Calu3 (cell line): ENCODE measurements around the gene PRR5. TPM values are rescaled to one million over a fixed set of nuclear protein-coding genes. Genes with fewer than 3 reads are reported as not detected.

Source experiments
- BruUV-seq: library from RNA; stranded (reverse); fragments of 400-500 nt; replicated peaks from 2 replicates; lab custom pipeline; 2021; lab: Mats Ljungman, UMichigan
- CTCF ChIA-PET: fragments of 300-600 bp; sonication (Branson Sonifier 250); formaldehyde crosslinking; loops from one replicate; lab custom pipeline; 2022; ENCODE audit warnings: antibody characterized with exemption; lab: Charles Lee
- DNase-seq: peaks from one replicate; pipeline ENCODE4 v3.0.0; 2022
- H3K27ac Mint-ChIP-seq: one replicate; pipeline ENCODE4 v1.8.0; 2022; ENCODE audit warnings: mixed read lengths; ENCODE audit not compliant: unreplicated experiment
- H3K27me3 Mint-ChIP-seq: one replicate; pipeline ENCODE4 v1.8.0; 2022; ENCODE audit warnings: mixed read lengths; ENCODE audit not compliant: unreplicated experiment
- H3K36me3 Mint-ChIP-seq: one replicate; pipeline ENCODE4 v1.8.0; 2022; ENCODE audit warnings: mild to moderate bottlenecking, moderate library complexity, mixed read lengths; ENCODE audit not compliant: insufficient read depth, unreplicated experiment
- H3K4me1 Mint-ChIP-seq: one replicate; pipeline ENCODE4 v1.8.0; 2022; ENCODE audit warnings: mild to moderate bottlenecking, low read depth, mixed read lengths; ENCODE audit not compliant: unreplicated experiment
- H3K4me3 Mint-ChIP-seq: one replicate; pipeline ENCODE4 v1.8.0; 2022; ENCODE audit warnings: mild to moderate bottlenecking, low read depth, moderate library complexity, mixed read lengths; ENCODE audit not compliant: unreplicated experiment
- H3K9me3 Mint-ChIP-seq: one replicate; pipeline ENCODE4 v1.8.0; 2022; ENCODE audit warnings: low read depth, mixed read lengths; ENCODE audit not compliant: unreplicated experiment
- intact Hi-C: fragments of 100-400 bp; cut with micrococcal nuclease; formaldehyde crosslinking; loops from one replicate; pipeline ENCODE4 v1.10.0; 2022; ENCODE audit not compliant: unreplicated experiment
- total RNA-seq: library from RNA; stranded (reverse); gene quantifications from 2 replicates; pipeline ENCODE4 v1.2.3, GENCODE V29; 2022
- TF ChIP-seq, protein P1 (sequence below): fragments of 200-600 bp; IDR thresholded peaks from one replicate; pipeline ENCODE4 v1.8.0; 2022; ENCODE audit warnings: antibody characterized with exemption; ENCODE audit not compliant: unreplicated experiment

The PRR5 gene
- total RNA-seq, 1 experiment from 2014 or later, result 12.5 TPM

DNA sequence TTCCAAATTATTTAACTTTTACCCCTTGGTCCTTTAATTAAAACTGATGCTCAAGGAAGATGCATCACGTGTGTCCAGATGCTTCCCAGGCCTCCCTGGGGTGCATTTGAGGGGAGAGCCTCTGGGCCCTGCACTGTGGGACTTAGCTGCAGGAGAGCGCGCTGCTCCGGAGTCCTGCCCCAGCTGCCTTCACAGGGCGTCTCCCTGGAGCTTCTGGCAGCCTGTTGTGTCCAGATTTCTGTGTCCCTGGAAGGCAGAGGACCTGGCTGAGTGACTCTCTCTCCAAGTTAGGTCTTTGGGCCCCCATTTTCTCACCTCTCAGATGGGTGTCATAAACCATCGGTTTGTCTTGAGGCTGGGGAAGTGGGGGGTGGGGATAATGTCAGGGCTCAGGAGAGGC, 53.4 kb downstream of the PRR5 start:
- no TSS peak for BruUV-seq
- Mint-ChIP-seq H3K4me3 (peak overlapping the region; percentile 85), H3K9me3 (no peaks in the 10 kb centered on the region), H3K27me3 (no peaks in the 10 kb centered on the region), H3K4me1 (peaks cover 61% of the 10 kb centered on the region), H3K27ac (peak overlapping the region; percentile 84), H3K36me3 (peaks cover 65% of the 10 kb centered on the region)
- CTCF ChIA-PET, result no interaction called here
- DNase-seq, result no peak
- TF ChIP-seq, protein P1, sequence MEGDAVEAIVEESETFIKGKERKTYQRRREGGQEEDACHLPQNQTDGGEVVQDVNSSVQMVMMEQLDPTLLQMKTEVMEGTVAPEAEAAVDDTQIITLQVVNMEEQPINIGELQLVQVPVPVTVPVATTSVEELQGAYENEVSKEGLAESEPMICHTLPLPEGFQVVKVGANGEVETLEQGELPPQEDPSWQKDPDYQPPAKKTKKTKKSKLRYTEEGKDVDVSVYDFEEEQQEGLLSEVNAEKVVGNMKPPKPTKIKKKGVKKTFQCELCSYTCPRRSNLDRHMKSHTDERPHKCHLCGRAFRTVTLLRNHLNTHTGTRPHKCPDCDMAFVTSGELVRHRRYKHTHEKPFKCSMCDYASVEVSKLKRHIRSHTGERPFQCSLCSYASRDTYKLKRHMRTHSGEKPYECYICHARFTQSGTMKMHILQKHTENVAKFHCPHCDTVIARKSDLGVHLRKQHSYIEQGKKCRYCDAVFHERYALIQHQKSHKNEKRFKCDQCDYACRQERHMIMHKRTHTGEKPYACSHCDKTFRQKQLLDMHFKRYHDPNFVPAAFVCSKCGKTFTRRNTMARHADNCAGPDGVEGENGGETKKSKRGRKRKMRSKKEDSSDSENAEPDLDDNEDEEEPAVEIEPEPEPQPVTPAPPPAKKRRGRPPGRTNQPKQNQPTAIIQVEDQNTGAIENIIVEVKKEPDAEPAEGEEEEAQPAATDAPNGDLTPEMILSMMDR, result no peak
- intact Hi-C loops, result no loop called here

GRCh38 chr22:44755956-44756361, 54.0 kb downstream of the PRR5 start:
- peaks cover 61% of the 10 kb centered on the region for H3K4me1 Mint-ChIP-seq

GRCh38 chr22:44758344-44758973, 56.5 kb downstream of the PRR5 start:
- no peak for DNase-seq
- no TSS peak for BruUV-seq
- intact Hi-C loops, result no loop called here
- CTCF ChIA-PET, result interaction anchor here (0.8 kb wide), 1 partner anchor 45 kb away, joined by 3 read pairs; no protein-coding TSS in a partner anchor
- TF ChIP-seq, protein P1, result no peak
- Mint-ChIP-seq H3K27me3 (no peaks in the 10 kb centered on the region), H3K4me1 (peaks cover 61% of the 10 kb centered on the region), H3K27ac (peak overlapping the region; percentile 29), H3K9me3 (no peaks in the 10 kb centered on the region), H3K4me3 (peak overlapping the region; percentile 85), H3K36me3 (peaks cover 69% of the 10 kb centered on the region)

More at GRCh38 chr22:44755956-44756361, 54.0 kb downstream of the PRR5 start:
- TF ChIP-seq, protein P1, result no peak
- CTCF ChIA-PET, result interaction anchor here (1.1 kb wide), 1 partner anchor 70 kb away, joined by 3 read pairs; no protein-coding TSS in a partner anchor
- intact Hi-C loops, result no loop called here
- no TSS peak for BruUV-seq
- Mint-ChIP-seq H3K36me3 (peaks cover 67% of the 10 kb centered on the region), H3K9me3 (no peaks in the 10 kb centered on the region), H3K27ac (peak overlapping the region; percentile 84), H3K27me3 (no peaks in the 10 kb centered on the region), H3K4me3 (peak overlapping the region; percentile 85)
- DNase-seq, result peak; percentile 80

GRCh38 chr22:44759001-44759400, 57.0 kb downstream of the PRR5 start:
- Mint-ChIP-seq H3K9me3 (no peaks in the 10 kb centered on the region), H3K36me3 (peaks cover 65% of the 10 kb centered on the region), H3K4me1 (peaks cover 56% of the 10 kb centered on the region), H3K4me3 (peak overlapping the region; percentile 85), H3K27ac (peak overlapping the region; percentile 29), H3K27me3 (no peaks in the 10 kb centered on the region)
- intact Hi-C loops, result no loop called here
- TF ChIP-seq, protein P1, result no peak
- CTCF ChIA-PET, result interaction anchor here (0.8 kb wide), 1 partner anchor 45 kb away, joined by 3 read pairs; no protein-coding TSS in a partner anchor
- BruUV-seq, result no TSS peak
- no peak for DNase-seq
